CD4-positive, alpha-beta T cell (primary cell): ENCODE results near the gene GSTA1. TPM values are rescaled to one million over a fixed set of nuclear protein-coding genes. Genes with fewer than 3 reads are reported as not detected.
"Not testable (repeated sequence)": the region's sequence is repeated elsewhere in the genome, so short reads cannot be mapped to it uniquely, and the experiment has no call there.

ENCODE experiments used
- ATAC-seq: fragments of 200-7000 bp; cut with Tn5 transposase; one replicate; pipeline ENCODE4 v1.10.0; 2022; ENCODE audit warnings: mild to moderate bottlenecking; ENCODE audit not compliant: poor library complexity
- CTCF ChIA-PET: fragments of 350-600 bp; sonication (Branson Sonifier 250); formaldehyde crosslinking; loops from one replicate; lab custom pipeline; 2021; ENCODE audit warnings: antibody characterized with exemption, inconsistent platforms; lab: Charles Lee
- POLR2A ChIA-PET: fragments of 350-600 bp; sonication (Branson Sonifier 250); formaldehyde crosslinking; loops from one replicate; lab custom pipeline; 2021; ENCODE audit warnings: antibody characterized with exemption, inconsistent platforms; lab: Charles Lee
- DNase-seq, 14 experiments: peaks; one replicate each; pipeline ENCODE4 v3.0.0-alpha.2; 2013 to 2020; ENCODE audit warnings: mixed read lengths in 2 of 14
- H3K27ac ChIP-seq, 2 donors: one replicate each; pipeline versions ENCODE4 v1.5.1 to v1.7.0; 2013; ENCODE audit warnings: low read length in 2 of 2, low read depth in 1 of 2, mild to moderate bottlenecking in 1 of 2
- H3K27me3 ChIP-seq, 2 experiments: 1 replicate in 1 of 2; 2 replicates in 1 of 2; pipeline versions ENCODE4 v1.6.1 to v1.7.0; 2013; ENCODE audit warnings: low read length in 2 of 2, control low read depth in 1 of 2, mild to moderate bottlenecking in 1 of 2, moderate library complexity in 1 of 2; ENCODE audit not compliant: insufficient read depth in 2 of 2, control insufficient read depth in 1 of 2
- H3K36me3 ChIP-seq: one replicate; pipeline ENCODE4 v1.6.1; 2013; ENCODE audit warnings: low read length, control low read depth; ENCODE audit not compliant: insufficient read depth
- H3K4me1 ChIP-seq: one replicate; pipeline ENCODE4 v1.6.1; 2013; ENCODE audit warnings: low read length, control low read depth; ENCODE audit not compliant: insufficient read depth
- H3K4me3 ChIP-seq: one replicate; pipeline ENCODE4 v1.5.1; 2013; ENCODE audit warnings: mild to moderate bottlenecking, low read length, moderate library complexity
- H3K9me3 ChIP-seq, 2 experiments: 1 replicate in 1 of 2; 2 replicates in 1 of 2; pipeline versions ENCODE4 v1.6.1 to v1.7.0; 2013; ENCODE audit warnings: low read length in 2 of 2, mild to moderate bottlenecking in 2 of 2, control low read depth in 1 of 2, moderate library complexity in 1 of 2; ENCODE audit not compliant: control insufficient read depth in 1 of 2, insufficient read depth in 1 of 2
- H3K27ac Mint-ChIP-seq: one replicate; pipeline ENCODE4 v1.8.0; 2020; ENCODE audit warnings: mixed read lengths
- H3K27me3 Mint-ChIP-seq: one replicate; pipeline ENCODE4 v1.8.0; 2021; ENCODE audit warnings: mixed read lengths
- H3K36me3 Mint-ChIP-seq: one replicate; pipeline ENCODE4 v1.8.0; 2021; ENCODE audit warnings: low read depth, mixed read lengths
- H3K4me1 Mint-ChIP-seq: one replicate; pipeline ENCODE4 v1.8.0; 2021; ENCODE audit warnings: low read depth, mixed read lengths
- H3K4me3 Mint-ChIP-seq: one replicate; pipeline ENCODE4 v1.8.0; 2020; ENCODE audit warnings: mild to moderate bottlenecking, mixed read lengths
- H3K9me3 Mint-ChIP-seq: one replicate; pipeline ENCODE4 v1.8.0; 2020; ENCODE audit warnings: mixed read lengths
- intact Hi-C, 2 experiments: fragments of 100-400 bp; cut with DNase I in 1 of 2; cut with micrococcal nuclease in 1 of 2; formaldehyde crosslinking; loops; one replicate each; pipeline versions ENCODE4 v1.15.1 to v1.9.0; 2023 to 2025; cut with DNase I, micrococcal nuclease
- total RNA-seq, 174 experiments: library from RNA in 2 of 174; stranded (reverse) in 2 of 174; gene quantifications; one replicate each; pipeline ENCODE4 v1.2.3 and lab custom pipeline; 2021 to 2026
- TF ChIP-seq, protein P1 (sequence below): fragments of 200-600 bp; IDR thresholded peaks from one replicate; pipeline ENCODE4 v1.8.0; 2022; ENCODE audit warnings: antibody characterized with exemption, mild to moderate bottlenecking

GSTA1 gene
- total RNA-seq, 2 experiments from 2014 or later, result not detected

DNA sequence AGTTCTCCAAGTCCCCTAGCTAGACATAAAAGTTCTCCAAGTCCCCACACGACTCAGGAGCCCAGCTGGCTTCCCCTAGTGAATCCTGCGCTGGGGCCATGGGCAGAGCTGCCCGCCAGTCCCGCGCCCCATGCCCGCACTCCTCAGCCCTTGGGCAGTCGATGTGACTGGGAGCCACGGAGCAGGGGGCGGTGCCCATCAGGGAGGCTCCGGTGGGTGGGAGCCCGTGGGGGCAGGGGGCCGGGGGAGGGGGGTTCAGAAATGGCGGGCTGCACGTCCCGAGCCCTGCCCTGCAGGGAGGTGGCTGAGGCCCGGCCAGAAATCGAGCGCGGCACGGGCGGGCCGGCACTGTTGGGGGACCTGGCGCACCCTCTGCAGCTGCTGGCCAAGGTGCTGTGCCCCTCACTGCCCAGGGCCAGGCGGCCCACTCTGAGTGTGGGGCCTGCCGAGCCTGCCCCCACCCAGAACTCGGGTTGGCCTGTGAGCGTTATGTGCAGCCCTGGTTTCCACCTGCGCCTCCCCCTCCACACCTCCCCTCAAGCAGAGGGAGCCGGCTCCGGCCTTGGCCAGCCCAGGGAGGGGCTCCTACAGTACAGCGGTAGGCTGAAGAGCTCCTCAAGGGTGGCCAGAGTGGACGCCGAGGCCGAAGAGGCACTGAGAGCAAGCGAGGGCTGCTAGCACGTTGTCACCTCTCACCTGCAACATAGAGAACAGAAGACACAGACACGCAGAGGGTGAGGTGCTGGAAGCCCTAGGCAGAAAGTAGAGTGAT is 25.6 kb upstream of the GSTA1 start:
- no peaks in the 10 kb centered on the region for H3K9me3 Mint-ChIP-seq
- Histone ChIP-seq H3K4me1 (no peaks in the 10 kb centered on the region), H3K9me3 (peaks cover 0 to 12% of the 10 kb centered on the region in 2 experiments), H3K27me3 (no peaks in the 10 kb centered on the region), H3K36me3 (no peaks in the 10 kb centered on the region), H3K4me3 (no peak overlapping the region), H3K27ac (no peak overlapping the region)
- ChIA-PET POLR2A (no interaction called here), CTCF (no interaction called here)
- H3K27me3 Mint-ChIP-seq, result peaks cover 11% of the 10 kb centered on the region
- no peak overlapping the region for H3K4me3 Mint-ChIP-seq
- no peak for ATAC-seq
- H3K36me3 Mint-ChIP-seq, result no peaks in the 10 kb centered on the region
- intact Hi-C loops, result no loop called here
- no peaks in the 10 kb centered on the region for H3K4me1 Mint-ChIP-seq
- no peak overlapping the region for H3K27ac Mint-ChIP-seq
- TF ChIP-seq, protein P1, sequence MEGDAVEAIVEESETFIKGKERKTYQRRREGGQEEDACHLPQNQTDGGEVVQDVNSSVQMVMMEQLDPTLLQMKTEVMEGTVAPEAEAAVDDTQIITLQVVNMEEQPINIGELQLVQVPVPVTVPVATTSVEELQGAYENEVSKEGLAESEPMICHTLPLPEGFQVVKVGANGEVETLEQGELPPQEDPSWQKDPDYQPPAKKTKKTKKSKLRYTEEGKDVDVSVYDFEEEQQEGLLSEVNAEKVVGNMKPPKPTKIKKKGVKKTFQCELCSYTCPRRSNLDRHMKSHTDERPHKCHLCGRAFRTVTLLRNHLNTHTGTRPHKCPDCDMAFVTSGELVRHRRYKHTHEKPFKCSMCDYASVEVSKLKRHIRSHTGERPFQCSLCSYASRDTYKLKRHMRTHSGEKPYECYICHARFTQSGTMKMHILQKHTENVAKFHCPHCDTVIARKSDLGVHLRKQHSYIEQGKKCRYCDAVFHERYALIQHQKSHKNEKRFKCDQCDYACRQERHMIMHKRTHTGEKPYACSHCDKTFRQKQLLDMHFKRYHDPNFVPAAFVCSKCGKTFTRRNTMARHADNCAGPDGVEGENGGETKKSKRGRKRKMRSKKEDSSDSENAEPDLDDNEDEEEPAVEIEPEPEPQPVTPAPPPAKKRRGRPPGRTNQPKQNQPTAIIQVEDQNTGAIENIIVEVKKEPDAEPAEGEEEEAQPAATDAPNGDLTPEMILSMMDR, result no peak
- DNase-seq, result no peak

DNA sequence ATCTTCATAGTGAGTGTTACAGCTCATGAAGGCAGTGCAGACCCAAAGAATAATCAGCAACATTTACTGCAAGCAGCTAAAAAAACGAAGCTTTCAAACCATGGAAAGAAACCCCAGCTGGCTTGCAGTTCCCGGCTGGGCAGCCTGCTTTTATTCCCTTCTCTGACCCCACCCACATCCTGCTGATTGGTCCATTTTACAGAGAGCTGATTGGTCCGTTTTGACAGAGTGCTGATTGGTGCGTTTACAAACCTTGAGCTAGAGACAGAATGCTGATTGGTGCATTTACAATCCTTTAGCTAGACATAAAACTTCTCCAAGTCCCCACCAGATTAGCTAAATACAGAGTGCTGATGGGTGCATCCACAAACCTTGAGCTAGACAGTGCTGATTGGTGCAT is 25.0 kb upstream of the GSTA1 start:
- H3K27ac ChIP-seq, H3K4me1 ChIP-seq, H3K9me3 Mint-ChIP-seq, H3K4me3 Mint-ChIP-seq, ATAC-seq, H3K27me3 ChIP-seq, intact Hi-C loops, DNase-seq, CTCF ChIA-PET, H3K36me3 ChIP-seq, H3K4me3 ChIP-seq, H3K4me1 Mint-ChIP-seq, H3K36me3 Mint-ChIP-seq, H3K27ac Mint-ChIP-seq, POLR2A ChIA-PET: not testable (repeated sequence)
- H3K9me3 ChIP-seq, result peaks cover 0 to 12% of the 10 kb centered on the region in 2 experiments
- peaks cover 11% of the 10 kb centered on the region for H3K27me3 Mint-ChIP-seq

DNA sequence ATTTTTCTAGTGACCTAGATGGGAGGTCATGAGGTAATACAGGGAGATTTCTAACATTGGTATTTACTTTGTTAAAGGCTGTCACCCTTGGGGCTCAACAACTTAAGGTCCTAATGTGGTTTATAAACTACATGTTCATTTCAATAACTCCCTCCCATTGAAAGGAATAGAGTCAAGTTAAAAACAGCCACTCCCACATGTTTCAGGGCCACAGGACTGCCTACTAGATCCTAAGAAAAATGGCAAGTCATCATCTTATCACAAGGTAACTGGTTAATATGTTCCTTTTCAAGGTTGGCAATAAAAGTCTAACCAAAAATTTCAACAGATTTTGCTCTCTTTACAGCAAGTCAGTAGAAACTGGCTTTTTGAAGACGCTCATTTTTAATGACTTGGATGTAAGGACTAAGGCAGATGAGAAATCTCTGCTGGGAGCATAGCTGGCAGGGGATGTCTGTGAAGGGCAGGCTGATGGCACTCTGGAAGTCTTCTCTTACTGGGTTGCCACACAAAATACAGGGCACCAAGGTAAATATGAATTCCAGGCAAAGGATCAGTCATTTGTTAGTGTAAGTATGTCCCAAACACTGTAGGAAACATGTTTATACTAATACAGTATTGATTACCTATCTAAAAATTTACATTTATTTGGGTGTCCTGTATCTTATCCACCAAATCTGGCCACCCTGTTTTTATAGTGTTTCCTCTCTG is 23.6 kb upstream of the GSTA1 start:
- intact Hi-C loops, H3K4me1 Mint-ChIP-seq, H3K27ac Mint-ChIP-seq, H3K4me1 ChIP-seq, POLR2A ChIA-PET, H3K4me3 ChIP-seq, ATAC-seq, H3K4me3 Mint-ChIP-seq, H3K27me3 ChIP-seq, CTCF ChIA-PET, DNase-seq, H3K36me3 ChIP-seq, H3K27ac ChIP-seq, H3K36me3 Mint-ChIP-seq, H3K9me3 Mint-ChIP-seq: not testable (repeated sequence)
- peaks cover 0 to 12% of the 10 kb centered on the region in 2 experiments for H3K9me3 ChIP-seq
- peaks cover 11% of the 10 kb centered on the region for H3K27me3 Mint-ChIP-seq

- Mint-ChIP-seq H3K9me3 (peaks cover 6% of the 10 kb centered on the region), H3K27me3 (peaks cover 11% of the 10 kb centered on the region), H3K27ac (no peak overlapping the region), H3K4me3 (no peak overlapping the region), H3K36me3 (no peaks in the 10 kb centered on the region), H3K4me1 (no peaks in the 10 kb centered on the region)
- Histone ChIP-seq H3K4me3 (no peak overlapping the region), H3K4me1 (no peaks in the 10 kb centered on the region), H3K27me3 (peaks cover 0 to under 1% of the 10 kb centered on the region in 2 experiments), H3K9me3 (peaks cover 0 to 17% of the 10 kb centered on the region in 2 experiments), H3K36me3 (no peaks in the 10 kb centered on the region), H3K27ac (no peak overlapping the region)
- ChIA-PET POLR2A (no interaction called here), CTCF (no interaction called here)
- intact Hi-C loops, result loop anchor here in 1 of 2 experiments (1.0 kb wide), 1 partner anchor 40 kb away; no protein-coding TSS in a partner anchor
- TF ChIP-seq, protein P1, result no peak
- DNase-seq, result no peak
- no peak for ATAC-seq
Observed at GRCh38 chr6:52826513-52826912, 22.9 kb upstream of the GSTA1 start.

DNA sequence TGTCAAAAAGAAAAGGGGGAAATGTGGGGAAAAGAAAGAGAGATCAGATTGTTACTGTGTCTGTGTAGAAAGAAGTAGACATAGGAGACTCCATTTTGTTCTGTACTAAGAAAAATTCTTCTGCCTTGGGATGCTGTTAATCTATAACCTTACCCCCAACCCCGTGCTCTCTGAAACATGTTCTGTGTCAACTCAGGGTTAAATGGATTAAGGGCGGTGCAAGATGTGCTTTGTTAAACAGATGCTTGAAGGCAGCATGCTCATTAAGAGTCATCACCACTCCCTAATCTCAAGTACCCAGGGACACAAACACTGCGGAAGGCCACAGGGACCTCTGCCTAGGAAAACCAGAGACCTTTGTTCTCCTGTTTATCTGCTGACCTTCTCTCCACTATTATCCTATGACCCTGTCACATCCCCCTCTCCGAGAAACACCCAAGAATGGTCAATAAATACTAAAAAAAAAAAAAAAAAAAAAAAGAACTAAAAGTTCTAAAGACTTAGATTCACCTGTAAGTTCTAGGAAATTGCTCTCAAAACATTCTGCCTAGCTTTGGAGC is 22.4 kb upstream of the GSTA1 start:
- H3K4me3 Mint-ChIP-seq, DNase-seq, H3K27ac Mint-ChIP-seq, H3K27me3 ChIP-seq, H3K4me3 ChIP-seq, H3K36me3 Mint-ChIP-seq, H3K27ac ChIP-seq, ATAC-seq, CTCF ChIA-PET, H3K4me1 Mint-ChIP-seq, H3K4me1 ChIP-seq, POLR2A ChIA-PET, H3K9me3 Mint-ChIP-seq, H3K36me3 ChIP-seq: not testable (repeated sequence)
- peaks cover 11% of the 10 kb centered on the region for H3K27me3 Mint-ChIP-seq
- intact Hi-C loops, result loop anchor here in 1 of 2 experiments (1.0 kb wide), 1 partner anchor 40 kb away; no protein-coding TSS in a partner anchor
- H3K9me3 ChIP-seq, result peaks cover 0 to 19% of the 10 kb centered on the region in 2 experiments
